Measurements from ENCODE around the gene AVPI1. TPM values are rescaled to one million over a fixed set of nuclear protein-coding genes. Genes with fewer than 3 reads are reported as not detected.

AVPI1 gene
- total RNA-seq, result 9.9 TPM

GRCh38 chr10:97686962-97687784, at the start of gene AVPI1:
AVPI1 (minus strand) TSS chr10:97687241; CDS start chr10:97679905, 7,336 bp downstream.

GRCh38 chr10:97713339-97713825, 26.3 kb upstream of the AVPI1 start, which contains the start of gene MARVELD1:
MARVELD1 (plus strand) TSS chr10:97713730; CDS start chr10:97713877, 147 bp downstream.

GRCh38 chr10:97640174-97640867, 46.7 kb downstream of the AVPI1 start, which contains the start of gene PI4K2A:
PI4K2A (plus strand) TSS chr10:97640671; CDS start chr10:97640743, 72 bp downstream.

GRCh38 chr10:97632949-97633884, 53.8 kb downstream of the AVPI1 start, which contains the start of gene MORN4:
MORN4 (minus strand) TSS chr10:97633500; CDS start chr10:97619653, 13,847 bp downstream.

Other genes with a start within 250 kb of the AVPI1 start
- 32.3 TPM for gene EXOSC1, start 241.2 kb downstream of the AVPI1 start, total RNA-seq
- gene ZDHHC16, start 241.1 kb downstream of the AVPI1 start, total RNA-seq, result 22.2 TPM
- gene MMS19, start 188.8 kb downstream of the AVPI1 start, total RNA-seq, result 76.0 TPM
- gene UBTD1, start 188.3 kb downstream of the AVPI1 start, total RNA-seq, result 15.2 TPM
- 1.6 TPM for gene ANKRD2, start 114.5 kb downstream of the AVPI1 start, total RNA-seq
- 26.2 TPM for gene HOGA1, start 102.9 kb downstream of the AVPI1 start, total RNA-seq
- gene C10orf62, start 97.5 kb downstream of the AVPI1 start, total RNA-seq, result 2.3 TPM
- gene MORN4, start 53.7 kb downstream of the AVPI1 start, total RNA-seq, result 8.6 TPM
- 16.2 TPM for gene PI4K2A, start 46.6 kb downstream of the AVPI1 start, total RNA-seq
- 22.9 TPM for gene MARVELD1, start 26.5 kb upstream of the AVPI1 start, total RNA-seq
- gene ZFYVE27, start 49.9 kb upstream of the AVPI1 start, total RNA-seq, result 25.2 TPM
- 0.58 TPM for gene SFRP5, start 84.8 kb upstream of the AVPI1 start, total RNA-seq
- gene GOLGA7B, start 162.6 kb upstream of the AVPI1 start, total RNA-seq, result 0.35 TPM